K562 (cell line): ENCODE measurements around the gene MUCL3. TPM values are rescaled to one million over a fixed set of nuclear protein-coding genes. Genes with fewer than 3 reads are reported as not detected.

Experiments used
- ATAC-seq: fragments of 200-7000 bp; cut with Tn5 transposase; 3 replicates; pipeline ENCODE4 v1.9.1; 2020; ENCODE audit warnings: moderate library complexity
- BruUV-seq: library from RNA; stranded (reverse); fragments of 400-500 nt; replicated peaks from 2 replicates; lab custom pipeline; 2021; lab: Mats Ljungman, UMichigan
- CTCF ChIA-PET: fragments of 300-600 bp; formaldehyde crosslinking; extraction: SDS; loops from one replicate; lab custom pipeline; 2021; ENCODE audit warnings: low intra/inter-chr PET ratio; lab: Yijun Ruan, JAX
- POLR2A ChIA-PET: fragments of 300-600, 350-650 bp; sonication (Branson Sonifier 250); formaldehyde crosslinking; extraction: SDS; loops from one replicate; lab custom pipeline; 2021; ENCODE audit warnings: antibody characterized with exemption, inconsistent platforms; lab: Yijun Ruan, JAX
- DNase-seq, 4 experiments: peaks; one replicate each; pipeline versions ENCODE4 v3.0.0 to v3.0.0-alpha.2; 2011 to 2018; ENCODE audit warnings: low spot score in 3 of 4, mixed read lengths in 3 of 4; ENCODE audit errors: extremely low read depth in 1 of 4
- FAIRE-seq: peaks from 2 replicates; lab custom pipeline; 2011; peaks lifted over from hg19 to GRCh38; lab: Jason Lieb, UNC
- H2AFZ ChIP-seq: 2 replicates; pipeline ENCODE4 v1.6.0; 2011; ENCODE audit warnings: low read depth, low read length, control low read depth, inconsistent platforms
- H3K27ac ChIP-seq: fragments of 200-600 bp; 3 replicates; pipeline ENCODE4 v1.8.0; 2011; ENCODE audit warnings: low read depth, mild to moderate bottlenecking, control low read depth, inconsistent platforms, low read length, moderate library complexity, mixed read lengths; ENCODE audit errors: extremely low read depth
- H3K27me3 ChIP-seq, 2 experiments: fragments of 300-600 bp in 1 of 2; 2 replicates in 1 of 2; 3 replicates in 1 of 2; pipeline versions ENCODE4 v1.6.0 to v1.8.0; 2011; ENCODE audit warnings: inconsistent platforms in 2 of 2, low read length in 2 of 2, mild to moderate bottlenecking in 1 of 2, mixed read lengths in 1 of 2, moderate library complexity in 1 of 2; ENCODE audit not compliant: control insufficient read depth in 2 of 2, insufficient read depth in 2 of 2
- H3K36me3 ChIP-seq: fragments of 300-600 bp; 3 replicates; pipeline ENCODE4 v1.8.0; 2011; ENCODE audit warnings: mild to moderate bottlenecking, low read length, inconsistent platforms; ENCODE audit not compliant: control insufficient read depth, insufficient read depth
- H3K4me1 ChIP-seq, 2 experiments: fragments of 200-600 bp in 1 of 2; replicated peaks in 1 of 2; 2 replicates in 1 of 2; 3 replicates in 1 of 2; pipeline versions ENCODE4 v1.5.1 to v1.8.0; 2011; ENCODE audit warnings: inconsistent platforms in 2 of 2, low read length in 2 of 2, mild to moderate bottlenecking in 1 of 2, mixed read lengths in 1 of 2, moderate library complexity in 1 of 2; ENCODE audit not compliant: control insufficient read depth in 2 of 2, insufficient read depth in 2 of 2
- H3K4me2 ChIP-seq: 2 replicates; pipeline ENCODE4 v1.6.1; 2011; ENCODE audit warnings: low read length, control low read depth, inconsistent platforms, mixed read lengths; ENCODE audit not compliant: insufficient read depth
- H3K4me3 ChIP-seq: fragments of 200-600 bp; sonication (generic), shearing (Covaris generic); 2 replicates; pipeline ENCODE4 v1.5.1; 2016; ENCODE audit warnings: control low read depth, inconsistent platforms
- H3K79me2 ChIP-seq: fragments of 200-600 bp; 3 replicates; pipeline ENCODE4 v1.8.0; 2011; ENCODE audit warnings: low read length, inconsistent platforms; ENCODE audit not compliant: control insufficient read depth, insufficient read depth
- H3K9ac ChIP-seq, 2 experiments: 2 replicates each; pipeline versions ENCODE4 v1.6.0 to v1.6.1; 2011; ENCODE audit warnings: low read depth in 2 of 2, low read length in 2 of 2, control low read depth in 1 of 2, inconsistent platforms in 1 of 2, mild to moderate bottlenecking in 1 of 2, mixed read lengths in 1 of 2; ENCODE audit not compliant: insufficient read depth in 1 of 2
- H3K9me1 ChIP-seq: one replicate; pipeline ENCODE4 v1.6.0; 2011; ENCODE audit warnings: inconsistent platforms, mild to moderate bottlenecking, low read length, moderate library complexity; ENCODE audit not compliant: control insufficient read depth, insufficient read depth
- H3K9me3 ChIP-seq: replicated peaks from 2 replicates; pipeline ENCODE4 v1.5.1; 2011; ENCODE audit warnings: low read depth, low read length, inconsistent platforms; ENCODE audit not compliant: control insufficient read depth, insufficient read depth
- H4K20me1 ChIP-seq: replicated peaks from 2 replicates; pipeline ENCODE4 v1.6.1; 2011; ENCODE audit warnings: low read length, inconsistent platforms, mixed read lengths; ENCODE audit not compliant: control insufficient read depth, insufficient read depth
- CREM ChIP-seq: IDR thresholded peaks from 2 replicates; pipeline ENCODE4 v1.6.1; 2014; ENCODE audit warnings: antibody characterized with exemption, low read depth
- E2F3 ChIP-seq: fragments of 250-450 bp; sonication (Bioruptor Pico); IDR thresholded peaks from 2 replicates; pipeline ENCODE4 v1.4.0; 2020; ENCODE audit warnings: mild to moderate bottlenecking
- ETV5 ChIP-seq: sonication (generic); formaldehyde crosslinking; IDR thresholded peaks from 2 replicates; pipeline ENCODE4 v1.4.0; 2020; ENCODE audit warnings: low read depth, mild to moderate bottlenecking, missing genetic modification reagents
- MAFF ChIP-seq: IDR thresholded peaks from 2 replicates; pipeline ENCODE4 v1.6.1; 2012; ENCODE audit warnings: low read length, improper control_type of control experiment
- MCM5 ChIP-seq: fragments of 450-650 bp; IDR thresholded peaks from 2 replicates; pipeline ENCODE4 v1.6.1; 2016; ENCODE audit warnings: low read depth
- PHTF2 ChIP-seq: fragments of 250-450 bp; sonication (Bioruptor Pico); IDR thresholded peaks from 2 replicates; pipeline ENCODE4 v1.5.0; 2021; ENCODE audit warnings: mild to moderate bottlenecking
- RBM15 ChIP-seq: fragments of 200-400 bp; formaldehyde crosslinking; IDR thresholded peaks from 2 replicates; pipeline ENCODE4 v1.6.1; 2018; ENCODE audit warnings: mild to moderate bottlenecking, low read length, moderate library complexity; ENCODE audit not compliant: insufficient read depth
- REST ChIP-seq, 2 experiments: fragments of 450-650 bp; formaldehyde crosslinking in 1 of 2; IDR thresholded peaks; 2 replicates each; pipeline versions ENCODE4 v1.4.0 to v1.6.1; 2014 to 2020; ENCODE audit warnings: mild to moderate bottlenecking in 2 of 2, borderline replicate concordance in 1 of 2, low read depth in 1 of 2
- SIN3A ChIP-seq, 2 experiments: fragments of 150-350 bp in 1 of 2; IDR thresholded peaks; 2 replicates each; pipeline ENCODE4 v1.6.1; 2011 to 2016; ENCODE audit warnings: borderline replicate concordance in 2 of 2, low read depth in 2 of 2, low read length in 2 of 2, mild to moderate bottlenecking in 2 of 2, moderate library complexity in 2 of 2; ENCODE audit not compliant: control insufficient read depth in 1 of 2
- TAL1 ChIP-seq: fragments of 450-650 bp; IDR thresholded peaks from 2 replicates; pipeline ENCODE4 v1.6.1; 2016; ENCODE audit warnings: mild to moderate bottlenecking
- ZNF24 ChIP-seq: fragments of 450-650 bp; IDR thresholded peaks from 2 replicates; pipeline ENCODE4 v1.6.1; 2016
- WGBS: fragments of 100-300 bp; shearing (Covaris generic); methylation state at CpG from one replicate; pipeline ENCODE4 v1.1.6; 2016; ENCODE audit warnings: low coverage, mixed read lengths; ENCODE audit not compliant: insufficient coverage; ENCODE audit errors: missing lambda C conversion rate; 5-methylcytosine and 5-hydroxymethylcytosine counted together
- in situ Hi-C: fragments of 300-500 bp; cut with MboI; formaldehyde crosslinking; loops from 4 replicates; pipeline ENCODE4 v1.15.0; 2018; ENCODE audit warnings: inconsistent platforms, mixed read lengths
- intact Hi-C: fragments of 100-400 bp; cut with micrococcal nuclease; formaldehyde crosslinking; loops from 2 replicates; pipeline ENCODE4 v1.14.2; 2022
- polyA plus RNA-seq, 8 experiments: library from polyadenylated mRNA; depleted of rRNA in 4 of 8; stranded (reverse) in 5 of 8; unstranded in 3 of 8; fragments of >200 nt; fragmentation: Nextera tagmentation in 2 of 8; fragmentation: Illumina TruSeq in 1 of 8; extraction: Ambion mirVana in 2 of 8; extraction: Trizol in 1 of 8; gene quantifications; 2 replicates each; pipeline versions ENCODE4 v1.2.1 to v1.2.3, GENCODE V29; 2011 to 2014; ENCODE audit warnings: inconsistent platforms in 1 of 8, missing spikeins in 1 of 8
- total RNA-seq, 7 experiments: library from RNA; depleted of rRNA in 6 of 7; stranded (reverse); fragments of >200 nt in 6 of 7; fragmentation: Illumina TruSeq in 2 of 7; extraction: Trizol in 2 of 7; gene quantifications; 2 replicates each; pipeline versions ENCODE4 v1.2.1 to v1.2.3, GENCODE V29; 2011 to 2021; ENCODE audit warnings: low replicate concordance in 1 of 7
- TF ChIP-seq, protein P1 (sequence below): fragments of 450-650 bp; formaldehyde crosslinking; IDR thresholded peaks from 2 replicates; pipeline ENCODE4 v1.4.0; 2020; ENCODE audit warnings: mild to moderate bottlenecking
- TF ChIP-seq, protein P2 (sequence below): fragments of 450-650 bp; IDR thresholded peaks from 2 replicates; pipeline ENCODE4 v1.6.1; 2016; ENCODE audit warnings: antibody characterized with exemption

MUCL3 gene
- total and polyA plus RNA-seq, 9 of the 15 experiments (the other 6 are each of a cell fraction or from before 2014, with no cell fraction given): 0.07 TPM; not detected in 8

- H2AFZ ChIP-seq: no peak overlapping the region
- H3K4me3 ChIP-seq: no peak overlapping the region
- intact Hi-C loops: no loop called here
- H3K9ac ChIP-seq: no peak overlapping the region
- H3K4me1 ChIP-seq: no peaks in the 10 kb centered on the region
- CTCF ChIA-PET: no interaction called here
- H3K9me3 ChIP-seq: no peaks in the 10 kb centered on the region
- no peaks in the 10 kb centered on the region for H3K36me3 ChIP-seq
- no TSS peak for BruUV-seq
- no peak overlapping the region for H3K27ac ChIP-seq
- no peaks in the 10 kb centered on the region for H4K20me1 ChIP-seq
- H3K79me2 ChIP-seq: no peaks in the 10 kb centered on the region
- FAIRE-seq: no peak
- H3K9me1 ChIP-seq: no peaks in the 10 kb centered on the region
- 2% methylated on average over 4 of the region's 4 CpGs for WGBS
- DNase-seq: no peak
- peaks cover 35 to 43% of the 10 kb centered on the region in 2 experiments; a peak in 4 of 5 replicates for H3K27me3 ChIP-seq
- no peak overlapping the region for H3K4me2 ChIP-seq
- no peak for ATAC-seq
- POLR2A ChIA-PET: interaction anchor here (0.7 to 1.4 kb wide), 2 partner anchors 9 to 59 kb away, joined by 3 to 8 read pairs; partner anchors contain the start of gene VARS2
- in situ Hi-C loops: no loop called here
- TF ChIP-seq E2F3 (no peak), ZNF24 (no peak), MCM5 (no peak), MAFF (no peak), SIN3A (IDR thresholded peaks at IDR 0.05; ENCODE audit: borderline replicate concordance in 2 of 2, control insufficient read depth in 1 of 2, low read depth in 2 of 2, low read length in 2 of 2) (no peak), REST (IDR thresholded peaks at IDR 0.05; ENCODE audit: borderline replicate concordance) (no peak), REST (CRISPR knock-in tag; IDR thresholded peaks at IDR 0.05; ENCODE audit: low read depth) (no peak), ETV5 (no peak), TAL1 (no peak), RBM15 (no peak), CREM (no peak), PHTF2 (no peak)
- TF ChIP-seq, protein P1, sequence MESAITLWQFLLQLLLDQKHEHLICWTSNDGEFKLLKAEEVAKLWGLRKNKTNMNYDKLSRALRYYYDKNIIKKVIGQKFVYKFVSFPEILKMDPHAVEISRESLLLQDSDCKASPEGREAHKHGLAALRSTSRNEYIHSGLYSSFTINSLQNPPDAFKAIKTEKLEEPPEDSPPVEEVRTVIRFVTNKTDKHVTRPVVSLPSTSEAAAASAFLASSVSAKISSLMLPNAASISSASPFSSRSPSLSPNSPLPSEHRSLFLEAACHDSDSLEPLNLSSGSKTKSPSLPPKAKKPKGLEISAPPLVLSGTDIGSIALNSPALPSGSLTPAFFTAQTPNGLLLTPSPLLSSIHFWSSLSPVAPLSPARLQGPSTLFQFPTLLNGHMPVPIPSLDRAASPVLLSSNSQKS (CRISPR knock-in tag): no peak
- TF ChIP-seq, protein P2, sequence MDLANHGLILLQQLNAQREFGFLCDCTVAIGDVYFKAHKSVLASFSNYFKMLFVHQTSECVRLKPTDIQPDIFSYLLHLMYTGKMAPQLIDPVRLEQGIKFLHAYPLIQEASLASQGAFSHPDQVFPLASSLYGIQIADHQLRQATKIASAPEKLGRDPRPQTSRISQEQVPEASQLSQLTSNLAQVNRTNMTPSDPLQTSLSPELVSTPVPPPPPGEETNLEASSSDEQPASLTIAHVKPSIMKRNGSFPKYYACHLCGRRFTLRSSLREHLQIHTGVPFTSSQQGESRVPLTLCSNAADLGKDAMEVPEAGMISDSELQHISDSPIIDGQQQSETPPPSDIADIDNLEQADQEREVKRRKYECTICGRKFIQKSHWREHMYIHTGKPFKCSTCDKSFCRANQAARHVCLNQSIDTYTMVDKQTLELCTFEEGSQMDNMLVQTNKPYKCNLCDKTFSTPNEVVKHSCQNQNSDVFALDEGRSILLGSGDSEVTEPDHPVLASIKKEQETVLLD: no peak
Observed at GRCh38 chr6:30972816-30973215, 32.0 kb downstream of the MUCL3 start.
